ENCODE measurements around the gene PPP1R7.

Gene PPP1R7

DNA sequence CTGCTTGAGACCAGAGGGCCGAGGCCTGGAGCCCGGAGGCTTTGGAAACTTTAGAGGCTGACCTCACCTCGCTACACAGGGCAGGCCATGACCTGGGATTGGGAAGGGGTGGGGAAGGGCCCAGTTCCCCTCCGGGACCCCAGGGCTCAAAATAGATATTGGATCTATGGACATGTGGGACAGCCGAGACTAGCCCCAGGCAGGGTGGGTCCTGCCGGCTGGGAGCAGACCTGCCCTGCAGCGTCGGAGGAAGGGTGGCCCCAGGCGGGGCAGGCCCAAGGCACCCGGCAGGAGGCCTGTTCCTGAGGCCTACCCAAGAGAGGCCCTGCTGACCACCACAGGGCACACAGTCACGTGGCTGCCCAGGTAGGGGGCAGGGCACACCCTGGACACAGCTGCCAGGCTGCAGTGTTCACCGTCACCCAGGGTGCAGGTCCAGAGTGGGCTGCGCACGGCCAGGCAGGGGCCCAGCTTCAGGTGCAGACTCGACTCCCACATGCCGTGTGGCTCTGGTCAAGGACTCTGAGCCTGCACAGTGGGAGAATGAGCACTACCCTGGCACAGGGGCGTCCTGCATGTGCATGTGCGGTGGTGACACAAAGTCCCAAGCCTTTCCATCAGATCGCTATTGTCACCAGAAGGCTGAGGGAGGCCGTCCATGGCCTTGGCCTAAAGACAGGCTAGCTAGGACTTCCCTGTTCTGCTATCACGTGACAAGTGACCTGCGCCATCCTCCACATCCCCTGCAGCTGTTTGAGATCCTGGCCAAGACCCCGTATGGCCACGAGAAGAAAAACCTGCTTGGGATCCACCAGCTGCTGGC lies 51.4 kb downstream of the PPP1R7 start:
- Histone ChIP-seq H4K20me1 (ENCODE audit: insufficient read depth) (no peaks in the 10 kb centered on the region), H3K27ac (no peak overlapping the region), H3K9ac (no peak overlapping the region), H3K79me2 (ENCODE audit: insufficient read depth, low read depth) (no peaks in the 10 kb centered on the region), H3K27me3 (ENCODE audit: insufficient read depth, low read depth) (no peaks in the 10 kb centered on the region), H2AFZ (ENCODE audit: low read depth) (no peak overlapping the region), H3K4me1 (ENCODE audit: low read depth, poor library complexity, severe bottlenecking) (no peaks in the 10 kb centered on the region), H3K36me3 (ENCODE audit: insufficient read depth) (no peaks in the 10 kb centered on the region), H3K4me2 (no peak overlapping the region), H3K4me3 (IDR thresholded peaks at IDR 0.05; ENCODE audit: insufficient read depth, low read depth, low read length) (no peak overlapping the region)
- TF ChIP-seq, protein P1, sequence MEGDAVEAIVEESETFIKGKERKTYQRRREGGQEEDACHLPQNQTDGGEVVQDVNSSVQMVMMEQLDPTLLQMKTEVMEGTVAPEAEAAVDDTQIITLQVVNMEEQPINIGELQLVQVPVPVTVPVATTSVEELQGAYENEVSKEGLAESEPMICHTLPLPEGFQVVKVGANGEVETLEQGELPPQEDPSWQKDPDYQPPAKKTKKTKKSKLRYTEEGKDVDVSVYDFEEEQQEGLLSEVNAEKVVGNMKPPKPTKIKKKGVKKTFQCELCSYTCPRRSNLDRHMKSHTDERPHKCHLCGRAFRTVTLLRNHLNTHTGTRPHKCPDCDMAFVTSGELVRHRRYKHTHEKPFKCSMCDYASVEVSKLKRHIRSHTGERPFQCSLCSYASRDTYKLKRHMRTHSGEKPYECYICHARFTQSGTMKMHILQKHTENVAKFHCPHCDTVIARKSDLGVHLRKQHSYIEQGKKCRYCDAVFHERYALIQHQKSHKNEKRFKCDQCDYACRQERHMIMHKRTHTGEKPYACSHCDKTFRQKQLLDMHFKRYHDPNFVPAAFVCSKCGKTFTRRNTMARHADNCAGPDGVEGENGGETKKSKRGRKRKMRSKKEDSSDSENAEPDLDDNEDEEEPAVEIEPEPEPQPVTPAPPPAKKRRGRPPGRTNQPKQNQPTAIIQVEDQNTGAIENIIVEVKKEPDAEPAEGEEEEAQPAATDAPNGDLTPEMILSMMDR (conservative IDR thresholded peaks at IDR 0.05; ENCODE audit: low read depth, low read length) = no peak

- no peak overlapping the region for H3K9ac ChIP-seq
- no peaks in the 10 kb centered on the region for H3K4me1 ChIP-seq (ENCODE audit: low read depth, poor library complexity, severe bottlenecking)
- TF ChIP-seq, protein P1 (conservative IDR thresholded peaks at IDR 0.05; ENCODE audit: low read depth, low read length) = no peak
- no peak overlapping the region for H3K4me2 ChIP-seq
- peaks cover 2% of the 10 kb centered on the region; the same call in 1 of the 2 replicates for H3K27me3 ChIP-seq (ENCODE audit: insufficient read depth, low read depth)
- H3K79me2 ChIP-seq (ENCODE audit: insufficient read depth, low read depth) = no peaks in the 10 kb centered on the region
- H3K36me3 ChIP-seq (ENCODE audit: insufficient read depth) = no peaks in the 10 kb centered on the region
- H3K27ac ChIP-seq = no peak overlapping the region
- H2AFZ ChIP-seq (ENCODE audit: low read depth) = no peak overlapping the region
- H3K4me3 ChIP-seq (IDR thresholded peaks at IDR 0.05; ENCODE audit: insufficient read depth, low read depth, low read length) = no peak overlapping the region
- no peaks in the 10 kb centered on the region for H4K20me1 ChIP-seq (ENCODE audit: insufficient read depth)
These were observed 52.0 kb downstream of the PPP1R7 start for GRCh38 chr2:241202268-241202585.

DNA sequence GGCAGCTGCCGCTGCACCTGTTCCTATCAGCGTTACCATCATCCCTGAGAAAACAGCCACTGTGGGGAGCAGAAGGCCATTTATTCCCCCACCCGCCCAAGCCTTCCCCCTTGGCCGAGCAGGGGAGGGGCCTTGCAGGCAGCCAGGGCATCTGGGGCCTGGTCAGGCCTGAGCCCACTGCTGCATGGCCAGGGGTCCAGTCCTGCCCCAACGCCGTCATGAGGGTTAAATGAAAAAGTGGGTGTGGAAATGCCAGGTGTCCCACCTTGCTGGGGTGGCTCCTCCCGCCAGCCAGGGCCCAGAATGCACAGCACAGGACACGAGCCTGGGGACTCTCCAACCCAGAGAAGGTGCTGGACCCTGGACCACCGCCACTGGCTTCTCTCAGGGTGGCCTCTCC lies 52.4 kb downstream of the PPP1R7 start:
- no peak overlapping the region for H3K27ac ChIP-seq
- H3K27me3 ChIP-seq (ENCODE audit: insufficient read depth, low read depth) = peaks cover 5% of the 10 kb centered on the region; the same call in 1 of the 2 replicates
- no peak overlapping the region for H2AFZ ChIP-seq (ENCODE audit: low read depth)
- no peaks in the 10 kb centered on the region for H3K36me3 ChIP-seq (ENCODE audit: insufficient read depth)
- no peaks in the 10 kb centered on the region for H3K4me1 ChIP-seq (ENCODE audit: low read depth, poor library complexity, severe bottlenecking)
- H3K79me2 ChIP-seq (ENCODE audit: insufficient read depth, low read depth) = no peaks in the 10 kb centered on the region
- no peak overlapping the region for H3K4me2 ChIP-seq
- H3K4me3 ChIP-seq (IDR thresholded peaks at IDR 0.05; ENCODE audit: insufficient read depth, low read depth, low read length) = no peak overlapping the region
- H3K9ac ChIP-seq = no peak overlapping the region
- H4K20me1 ChIP-seq (ENCODE audit: insufficient read depth) = no peaks in the 10 kb centered on the region
- TF ChIP-seq, protein P1 (conservative IDR thresholded peaks at IDR 0.05; ENCODE audit: low read depth, low read length) = no peak

DNA sequence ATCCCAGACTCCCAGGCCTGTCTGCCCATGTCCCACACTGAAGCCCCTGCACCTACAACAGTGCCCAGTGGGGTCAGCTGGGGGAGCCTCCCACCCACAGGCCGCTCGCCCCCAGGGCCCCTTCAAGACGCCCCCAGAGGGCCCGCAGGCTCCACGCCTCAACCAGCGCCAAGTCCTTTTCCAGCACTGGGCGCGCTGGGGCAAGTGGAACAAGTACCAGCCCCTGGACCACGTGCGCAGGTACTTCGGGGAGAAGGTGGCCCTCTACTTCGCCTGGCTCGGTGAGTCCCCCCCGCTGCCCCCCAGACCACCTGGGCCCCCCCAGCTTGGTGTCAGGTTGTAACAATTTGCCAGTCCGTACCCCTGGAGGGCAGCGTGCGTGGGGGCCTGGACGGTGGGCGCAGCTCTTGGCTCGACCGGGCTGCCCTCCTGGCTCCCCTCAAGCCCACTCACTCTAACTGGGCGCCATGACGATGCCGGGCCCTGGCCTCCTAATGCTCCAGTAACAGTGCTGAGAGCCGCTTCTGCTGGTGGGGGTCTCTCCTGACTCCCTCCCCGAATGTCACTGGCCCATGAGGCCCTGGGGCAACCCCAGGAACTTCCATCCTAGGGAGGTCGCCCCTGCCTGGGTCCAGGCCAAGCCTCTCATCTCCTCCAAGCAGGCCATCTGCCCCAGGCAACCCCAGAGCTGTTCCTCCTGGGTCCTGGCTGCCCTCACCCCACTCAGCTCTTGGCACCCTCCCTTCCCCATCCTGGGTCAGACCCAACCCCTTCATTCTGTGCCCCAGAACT lies 53.1 kb downstream of the PPP1R7 start:
- no peaks in the 10 kb centered on the region for H3K36me3 ChIP-seq (ENCODE audit: insufficient read depth)
- no peaks in the 10 kb centered on the region for H4K20me1 ChIP-seq (ENCODE audit: insufficient read depth)
- TF ChIP-seq, protein P1 (conservative IDR thresholded peaks at IDR 0.05; ENCODE audit: low read depth, low read length) = no peak
- no peak overlapping the region for H3K27ac ChIP-seq
- H3K9ac ChIP-seq = no peak overlapping the region
- peaks cover 10% of the 10 kb centered on the region for H3K27me3 ChIP-seq (ENCODE audit: insufficient read depth, low read depth)
- no peaks in the 10 kb centered on the region for H3K4me1 ChIP-seq (ENCODE audit: low read depth, poor library complexity, severe bottlenecking)
- no peak overlapping the region for H3K4me2 ChIP-seq
- no peaks in the 10 kb centered on the region for H3K79me2 ChIP-seq (ENCODE audit: insufficient read depth, low read depth)
- H3K4me3 ChIP-seq (IDR thresholded peaks at IDR 0.05; ENCODE audit: insufficient read depth, low read depth, low read length) = no peak overlapping the region
- H2AFZ ChIP-seq (ENCODE audit: low read depth) = no peak overlapping the region
